Mucosa of stomach (tissue), 1 donor: ENCODE data around the gene UNCX.

Experiments used
- H3K27me3 ChIP-seq: one replicate; pipeline ENCODE4 v1.7.0; 2013; ENCODE audit warnings: mild to moderate bottlenecking, low read length; ENCODE audit not compliant: control insufficient read depth, insufficient read depth
- H3K36me3 ChIP-seq: one replicate; pipeline ENCODE4 v1.7.0; 2013; ENCODE audit warnings: low read length; ENCODE audit not compliant: control insufficient read depth, insufficient read depth
- H3K4me1 ChIP-seq: one replicate; pipeline ENCODE4 v1.7.0; 2013; ENCODE audit warnings: mild to moderate bottlenecking, low read length; ENCODE audit not compliant: control insufficient read depth, insufficient read depth
- H3K4me3 ChIP-seq: one replicate; pipeline ENCODE4 v1.7.0; 2013; ENCODE audit warnings: low read length
- H3K9ac ChIP-seq: one replicate; pipeline ENCODE4 v1.7.0; 2013; ENCODE audit warnings: mild to moderate bottlenecking, low read length, moderate library complexity
- H3K9me3 ChIP-seq: one replicate; pipeline ENCODE4 v1.7.0; 2013; ENCODE audit warnings: mild to moderate bottlenecking, low read length, moderate library complexity; ENCODE audit not compliant: control insufficient read depth
- donor health status: Pancreatic carcinoma.

The UNCX gene

DNA sequence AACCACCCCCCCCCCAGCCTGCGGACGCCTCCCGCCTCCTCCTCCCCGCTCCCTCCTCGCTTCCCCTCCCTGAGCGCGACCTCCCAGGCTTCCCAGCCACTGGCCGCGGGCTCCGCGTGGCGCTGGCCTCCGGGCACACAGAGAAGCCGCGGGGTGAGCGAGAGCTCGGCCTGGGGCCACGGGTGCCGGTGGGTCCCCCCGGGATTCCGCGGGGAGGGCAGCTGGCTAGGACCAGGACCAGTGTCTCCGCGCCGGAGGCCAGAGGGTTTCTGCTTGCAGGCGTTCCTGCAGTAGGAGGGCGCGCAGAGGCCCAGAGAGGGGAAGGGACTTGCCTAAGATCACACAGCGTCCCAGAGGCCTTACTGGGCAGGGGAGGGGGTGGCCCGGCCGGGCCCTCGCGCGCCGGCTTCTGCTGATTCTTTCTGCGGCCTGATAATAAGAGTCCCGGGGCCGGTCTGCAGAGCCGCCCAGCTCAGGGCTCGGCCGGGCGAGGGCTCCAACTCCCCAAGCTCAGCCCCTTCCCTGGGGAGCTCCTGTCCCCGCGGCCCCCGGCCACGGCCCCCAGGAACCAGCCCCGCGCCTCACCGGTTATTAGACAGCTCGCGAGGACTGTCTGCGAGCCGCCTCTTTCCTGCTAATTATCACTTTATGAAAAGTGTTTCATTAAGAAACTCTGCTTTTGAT lies 10.1 kb downstream of the UNCX start:
- H3K36me3 ChIP-seq: no peaks in the 10 kb centered on the region
- no peaks in the 10 kb centered on the region for H3K9me3 ChIP-seq
- no peak overlapping the region for H3K4me3 ChIP-seq
- peaks cover 100% of the 10 kb centered on the region for H3K27me3 ChIP-seq
- no peaks in the 10 kb centered on the region for H3K4me1 ChIP-seq
- no peak overlapping the region for H3K9ac ChIP-seq

DNA sequence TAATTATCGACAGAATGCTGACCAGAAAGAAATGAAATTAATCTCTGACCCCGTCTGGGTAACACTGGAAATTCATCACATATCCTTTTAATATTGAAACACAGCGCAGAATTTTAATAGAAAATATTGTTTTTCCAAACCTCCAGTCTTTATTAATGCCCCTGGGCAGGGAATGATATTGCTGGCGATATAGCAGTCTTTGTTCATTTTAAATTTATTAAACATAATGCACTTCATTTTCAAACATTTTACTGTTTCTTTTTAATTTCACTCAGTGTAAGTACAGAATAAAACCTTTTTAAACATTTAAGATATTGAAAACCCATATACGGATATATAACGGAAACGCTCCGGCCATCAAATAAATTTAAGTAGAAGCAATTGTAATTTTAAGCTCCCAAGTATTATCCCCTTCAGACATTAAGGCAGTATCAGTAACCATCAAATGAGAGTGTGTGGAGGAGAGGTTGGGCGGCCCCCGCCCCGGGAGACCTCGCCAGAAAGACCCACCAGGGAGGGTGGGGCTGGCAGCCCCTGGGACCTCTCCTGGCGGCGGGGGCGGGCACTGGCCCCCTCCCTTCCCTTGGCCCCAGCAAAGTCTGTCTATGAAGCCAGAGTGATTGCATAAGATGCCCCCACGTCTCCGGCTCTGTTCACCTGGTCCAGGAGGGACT lies 10.8 kb downstream of the UNCX start:
- no peaks in the 10 kb centered on the region for H3K4me1 ChIP-seq
- H3K4me3 ChIP-seq: no peak overlapping the region
- peaks cover 100% of the 10 kb centered on the region for H3K27me3 ChIP-seq
- H3K36me3 ChIP-seq: no peaks in the 10 kb centered on the region
- no peaks in the 10 kb centered on the region for H3K9me3 ChIP-seq
- no peak overlapping the region for H3K9ac ChIP-seq

DNA sequence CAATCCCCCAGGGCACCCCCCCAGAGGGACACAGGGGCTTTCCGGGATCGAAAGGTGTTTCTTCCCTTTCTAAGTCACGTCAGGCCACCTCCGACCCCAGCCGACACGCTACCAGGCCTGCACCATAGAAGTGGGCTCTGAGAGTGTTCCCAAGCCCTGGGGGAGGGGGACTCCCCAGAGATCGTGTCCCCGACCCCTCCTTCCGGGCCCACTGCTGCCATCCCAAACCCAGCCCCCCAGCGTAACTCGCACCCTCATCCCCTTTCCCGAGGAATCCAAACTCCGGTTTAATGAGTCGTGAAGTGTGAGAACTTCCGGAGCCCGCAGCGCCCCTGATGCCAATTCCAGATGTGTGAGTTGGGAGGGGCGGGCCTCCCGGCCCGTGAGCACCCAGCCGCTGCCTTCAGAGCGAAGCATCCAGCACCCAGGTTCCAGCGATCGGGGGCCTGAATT lies 11.3 kb downstream of the UNCX start:
- Histone ChIP-seq H3K9me3 (no peaks in the 10 kb centered on the region), H3K4me1 (no peaks in the 10 kb centered on the region), H3K9ac (no peak overlapping the region), H3K36me3 (no peaks in the 10 kb centered on the region), H3K4me3 (no peak overlapping the region), H3K27me3 (peaks cover 100% of the 10 kb centered on the region)

DNA sequence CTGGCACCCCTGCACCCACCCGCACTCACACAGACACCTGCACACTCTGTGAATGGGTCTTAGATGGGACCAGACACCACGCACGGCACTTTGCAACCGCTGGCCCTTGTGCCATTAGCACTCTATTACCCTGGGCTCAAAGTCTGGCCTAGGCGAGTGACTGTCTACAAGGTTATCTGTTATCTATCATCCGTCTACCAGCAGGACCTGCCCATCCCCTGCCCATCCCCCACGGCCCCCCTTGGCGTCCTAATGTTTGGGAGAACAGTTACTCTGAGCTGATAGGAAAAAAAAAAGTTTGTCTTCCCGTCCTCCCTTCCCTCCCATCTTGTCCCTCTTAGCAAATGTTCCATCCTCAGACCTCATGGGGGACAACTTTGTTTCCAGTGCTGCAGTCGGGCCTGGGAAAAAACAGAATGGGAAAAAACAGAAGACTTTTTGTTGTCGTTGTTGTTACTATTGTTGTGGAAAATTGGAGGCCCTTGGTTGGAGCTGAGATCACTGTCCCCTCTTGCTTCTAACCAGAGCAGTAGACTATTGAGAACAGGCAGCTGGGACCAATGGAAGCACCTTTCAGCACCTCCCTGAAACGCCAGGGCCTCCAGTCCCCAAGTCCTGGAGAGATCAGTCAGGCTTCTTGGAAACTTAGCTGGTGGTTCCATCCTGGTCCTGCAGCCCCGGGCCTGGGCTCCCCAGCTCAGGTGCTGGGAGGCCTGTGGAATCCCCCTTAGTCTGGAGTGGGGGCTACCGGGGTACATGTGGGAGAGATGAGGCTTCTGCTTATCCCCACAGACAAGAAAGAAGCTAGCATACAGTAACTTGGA lies 12.2 kb downstream of the UNCX start:
- Histone ChIP-seq H3K27me3 (peaks cover 95% of the 10 kb centered on the region), H3K4me3 (no peak overlapping the region), H3K9ac (no peak overlapping the region), H3K4me1 (no peaks in the 10 kb centered on the region), H3K36me3 (no peaks in the 10 kb centered on the region), H3K9me3 (no peaks in the 10 kb centered on the region)

DNA sequence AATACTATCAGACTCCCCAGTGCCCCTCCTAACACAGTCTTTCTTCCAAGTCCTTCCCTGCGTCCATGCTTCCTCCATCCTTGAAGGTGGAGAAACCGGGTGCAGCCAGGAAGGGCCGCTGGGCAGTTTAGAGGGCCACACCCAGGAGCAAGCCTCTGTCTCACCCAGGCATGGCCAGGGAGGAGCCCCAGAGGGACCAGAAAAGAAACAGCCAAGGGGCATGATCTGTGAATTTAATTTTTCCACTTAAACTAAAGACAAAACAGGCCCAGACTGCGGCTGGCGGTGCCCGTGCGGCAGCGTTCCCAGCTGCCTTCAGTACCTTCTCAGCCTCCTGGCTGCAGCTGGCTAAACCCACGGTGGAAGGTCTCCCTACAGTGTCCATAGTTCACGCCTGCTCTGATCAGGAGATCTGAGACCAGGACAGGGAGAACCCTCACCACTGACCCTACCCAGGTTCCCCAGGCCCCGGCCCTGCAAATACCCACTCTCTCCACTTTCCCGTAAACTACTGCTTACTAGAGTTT lies 12.9 kb downstream of the UNCX start:
- H3K4me3 ChIP-seq: no peak overlapping the region
- no peaks in the 10 kb centered on the region for H3K9me3 ChIP-seq
- H3K9ac ChIP-seq: no peak overlapping the region
- H3K36me3 ChIP-seq: no peaks in the 10 kb centered on the region
- peaks cover 95% of the 10 kb centered on the region for H3K27me3 ChIP-seq
- H3K4me1 ChIP-seq: no peaks in the 10 kb centered on the region

DNA sequence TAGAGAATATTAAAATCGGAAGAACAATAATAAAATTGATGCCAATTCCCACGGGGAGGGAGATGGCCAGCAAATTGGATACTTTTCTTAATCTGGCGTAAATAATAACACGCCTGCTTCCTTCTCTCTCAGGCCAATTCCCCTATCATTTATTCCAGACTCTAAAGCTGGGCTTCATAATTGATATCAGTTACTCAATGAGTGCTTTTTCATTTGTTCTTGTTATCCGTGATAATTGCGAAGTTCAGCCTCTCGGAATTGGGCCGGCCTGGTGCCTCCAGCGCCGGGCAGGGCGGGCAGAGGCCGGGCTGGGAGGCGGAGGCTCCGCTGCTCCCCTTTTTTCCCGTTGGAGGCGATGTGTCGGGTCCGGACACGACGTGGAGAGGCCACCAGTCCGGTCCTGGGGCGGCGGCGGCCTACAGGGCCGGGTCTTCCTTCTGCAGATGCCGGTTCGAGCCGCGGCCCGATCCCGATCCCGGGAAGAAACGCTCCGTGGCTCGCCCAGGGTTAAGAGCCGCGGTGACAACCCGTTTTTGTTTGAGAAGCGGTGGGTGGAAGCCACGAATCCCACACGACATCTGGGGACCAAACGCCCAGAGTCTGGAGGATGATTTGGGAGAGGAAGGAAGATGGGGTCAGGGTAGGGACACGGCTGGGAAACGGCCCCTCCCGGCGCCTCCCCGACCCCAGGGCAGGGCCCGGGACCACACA lies 13.6 kb downstream of the UNCX start:
- no peaks in the 10 kb centered on the region for H3K9me3 ChIP-seq
- H3K4me3 ChIP-seq: no peak overlapping the region

DNA sequence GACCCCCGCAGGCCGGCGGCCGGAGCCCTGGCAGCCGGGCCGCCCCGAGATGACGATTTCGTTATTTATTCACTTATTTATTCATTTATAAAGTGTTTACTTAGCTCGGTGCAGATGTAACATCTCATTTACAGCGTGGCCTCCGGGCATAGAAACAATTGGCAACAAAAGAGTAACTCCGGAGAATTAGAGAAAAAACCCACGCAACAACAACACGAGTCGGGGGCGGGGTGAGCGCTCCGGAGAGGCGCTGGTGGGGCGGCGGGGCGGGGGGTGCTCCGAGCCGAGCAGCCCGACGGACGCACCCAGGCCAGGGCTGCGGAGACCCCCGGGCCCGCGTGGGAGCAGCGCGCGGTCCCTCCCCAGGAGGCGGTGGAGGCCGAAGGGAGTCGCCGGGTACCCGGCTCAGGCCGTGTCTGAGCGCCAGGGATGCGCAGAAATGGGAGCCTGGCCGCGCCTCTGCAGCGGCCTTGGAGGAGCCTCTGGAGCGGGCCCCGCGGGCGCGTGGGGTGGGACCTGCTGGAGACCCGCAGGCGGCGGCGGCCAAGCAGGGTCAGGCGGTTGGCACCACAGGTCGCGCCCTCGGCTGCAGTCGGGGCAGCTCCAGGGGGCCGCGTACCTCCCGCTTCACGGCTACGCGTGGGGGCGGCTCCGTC lies 14.3 kb downstream of the UNCX start:
- Histone ChIP-seq H3K27me3 (peaks cover 95% of the 10 kb centered on the region), H3K9me3 (no peaks in the 10 kb centered on the region), H3K36me3 (no peaks in the 10 kb centered on the region), H3K4me1 (no peaks in the 10 kb centered on the region), H3K4me3 (no peak overlapping the region), H3K9ac (no peak overlapping the region)

More for the DNA sequence above, 13.6 kb downstream of the UNCX start:
- Histone ChIP-seq H3K36me3 (no peaks in the 10 kb centered on the region), H3K9ac (no peak overlapping the region), H3K4me1 (no peaks in the 10 kb centered on the region), H3K27me3 (peaks cover 95% of the 10 kb centered on the region)

DNA sequence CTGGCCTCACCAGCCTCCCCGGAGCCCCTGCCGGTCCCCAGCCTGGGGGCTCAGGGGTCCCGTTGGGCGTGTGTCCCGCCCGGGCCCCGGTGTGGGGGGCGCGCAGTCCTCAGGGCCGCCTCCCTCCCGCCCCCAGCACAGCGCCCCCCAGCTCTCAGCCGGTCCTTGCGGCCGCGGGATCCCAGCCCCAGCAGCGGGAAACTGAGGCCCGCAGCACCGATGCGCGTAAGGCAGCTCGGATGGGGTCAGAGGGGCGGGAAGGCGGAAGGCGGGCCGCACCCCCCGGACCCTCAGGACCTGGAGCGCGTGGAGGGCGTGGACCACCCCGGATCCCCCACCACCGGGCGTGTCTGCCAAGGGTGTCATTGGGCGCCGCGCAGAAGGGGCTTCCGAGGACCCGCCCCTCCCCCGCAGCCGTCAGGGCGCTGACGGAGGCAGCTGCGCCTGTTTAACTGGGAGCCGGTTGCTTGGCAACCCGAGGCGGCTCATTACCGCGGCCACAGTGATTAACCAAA lies 14.9 kb downstream of the UNCX start:
- Histone ChIP-seq H3K36me3 (no peaks in the 10 kb centered on the region), H3K4me1 (no peaks in the 10 kb centered on the region), H3K4me3 (no peak overlapping the region), H3K27me3 (peaks cover 95% of the 10 kb centered on the region), H3K9me3 (no peaks in the 10 kb centered on the region), H3K9ac (no peak overlapping the region)

DNA sequence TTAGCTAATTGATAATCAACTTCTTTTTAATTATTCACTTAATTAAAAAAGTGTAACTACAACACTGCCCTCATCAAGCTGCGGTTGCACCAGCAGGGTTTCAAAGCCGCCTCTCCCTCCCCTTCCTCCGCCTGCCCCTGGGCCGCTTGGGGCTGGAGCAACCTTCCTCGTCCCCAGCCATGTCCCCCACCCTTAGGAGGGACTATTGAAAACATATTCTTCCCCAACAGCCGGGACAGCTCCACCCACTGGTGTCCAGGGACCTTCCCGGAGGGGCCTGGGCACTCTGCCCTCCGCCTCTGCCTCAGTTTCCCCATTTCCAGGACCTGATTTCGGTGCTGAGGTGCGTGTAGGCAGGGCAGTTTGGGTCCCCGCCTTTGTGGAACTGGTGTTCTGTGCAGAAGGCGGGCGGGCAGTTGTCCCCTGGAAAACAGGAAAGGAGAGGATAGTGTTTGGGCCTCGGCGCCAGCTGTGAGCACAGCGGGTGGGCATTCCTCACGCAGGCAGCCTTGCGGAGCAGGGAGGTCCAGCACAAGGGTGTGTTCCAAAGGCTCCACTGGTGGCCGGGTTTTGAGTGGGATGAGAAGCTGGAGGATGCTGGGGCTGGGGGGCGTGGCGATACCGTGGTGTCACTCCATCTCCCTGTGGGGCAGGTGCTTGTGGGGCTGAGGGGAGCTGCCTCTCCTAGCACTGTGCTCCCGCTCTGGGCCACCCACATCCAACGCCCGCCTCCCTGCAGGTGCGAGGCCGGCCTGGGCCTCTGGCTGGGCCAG lies 15.7 kb downstream of the UNCX start:
- H3K27me3 ChIP-seq: peaks cover 95% of the 10 kb centered on the region
- H3K9ac ChIP-seq: no peak overlapping the region
- H3K4me3 ChIP-seq: no peak overlapping the region
- H3K4me1 ChIP-seq: no peaks in the 10 kb centered on the region
- H3K9me3 ChIP-seq: no peaks in the 10 kb centered on the region
- H3K36me3 ChIP-seq: no peaks in the 10 kb centered on the region

DNA sequence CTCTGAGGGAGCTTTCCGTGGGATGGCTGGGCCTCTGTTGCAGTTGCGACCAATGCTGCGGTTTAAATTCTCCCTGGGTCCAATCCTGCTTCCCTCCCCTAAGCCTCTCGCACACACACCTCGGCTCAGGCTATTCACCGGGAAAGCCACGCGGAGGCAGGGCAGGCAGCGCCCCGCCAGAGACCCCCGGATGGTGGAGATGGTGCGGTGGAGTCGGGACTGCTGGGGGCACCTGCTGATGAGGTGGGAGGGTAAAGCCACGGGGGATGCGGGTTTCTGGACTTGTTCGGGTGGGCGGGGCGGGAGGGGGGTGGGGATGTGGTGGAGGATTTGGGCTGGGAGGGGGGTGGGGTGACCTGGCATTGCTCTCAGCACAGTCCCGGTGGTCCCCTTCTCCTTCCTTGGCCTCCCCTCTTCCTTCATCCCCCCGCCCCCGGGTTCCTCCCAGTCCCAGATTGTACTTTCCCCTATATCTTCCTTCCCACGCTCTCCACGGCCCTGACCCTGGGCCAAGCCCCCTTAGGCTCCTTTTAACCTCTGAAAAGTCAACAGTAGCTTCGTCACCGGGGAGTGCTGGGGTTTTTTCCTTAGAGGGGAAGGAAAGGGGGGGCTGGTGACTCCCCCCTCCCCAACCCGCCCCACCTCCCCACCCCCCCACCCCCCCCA lies 16.4 kb downstream of the UNCX start:
- Histone ChIP-seq H3K27me3 (peaks cover 94% of the 10 kb centered on the region), H3K4me3 (no peak overlapping the region), H3K36me3 (no peaks in the 10 kb centered on the region), H3K9me3 (no peaks in the 10 kb centered on the region), H3K9ac (no peak overlapping the region), H3K4me1 (no peaks in the 10 kb centered on the region)
